HepG2 (cell line): ENCODE data around the gene MAP2K7. TPM values are rescaled to one million over a fixed set of nuclear protein-coding genes. Genes with fewer than 3 reads are reported as not detected.
A peak's percentile ranks its signal among the peaks of the same experiment; 100 is the strongest.

Experiments used
- ARNT ChIP-seq: fragments of 450-650 bp; IDR thresholded peaks from 2 replicates; pipeline ENCODE4 v1.6.1; 2017
- CBX1 ChIP-seq: IDR thresholded peaks from one replicate; pipeline ENCODE4 v1.6.1; 2016; ENCODE audit warnings: antibody characterized with exemption, low read depth
- FOXC1 ChIP-seq: sonication (generic); formaldehyde crosslinking; IDR thresholded peaks from 2 replicates; pipeline ENCODE4 v1.8.0; 2022; ENCODE audit warnings: mild to moderate bottlenecking, missing genetic modification reagents, borderline replicate concordance
- GATAD1 ChIP-seq: IDR thresholded peaks from 2 replicates; pipeline ENCODE4 v1.6.1; 2016; ENCODE audit warnings: missing genetic modification reagents, missing compliant biosample characterization
- HDAC1 ChIP-seq: sonication (generic); formaldehyde crosslinking; IDR thresholded peaks from 2 replicates; pipeline ENCODE4 v1.5.1; 2020; ENCODE audit warnings: mild to moderate bottlenecking, missing genetic modification reagents
- KDM5B ChIP-seq: sonication (generic); formaldehyde crosslinking; IDR thresholded peaks from 2 replicates; pipeline ENCODE4 v1.4.0; 2020; ENCODE audit warnings: missing genetic modification reagents, mild to moderate bottlenecking, borderline replicate concordance
- NFATC3 ChIP-seq: sonication (generic); formaldehyde crosslinking; IDR thresholded peaks from 2 replicates; pipeline ENCODE4 v1.5.1; 2020; ENCODE audit warnings: mild to moderate bottlenecking, missing genetic modification reagents
- NR1H2 ChIP-seq: sonication (generic); formaldehyde crosslinking; IDR thresholded peaks from 2 replicates; pipeline ENCODE4 v1.8.1; 2022; ENCODE audit warnings: low read depth, missing genetic modification reagents, borderline replicate concordance
- ZMYM4 ChIP-seq: sonication (generic); formaldehyde crosslinking; IDR thresholded peaks from 2 replicates; pipeline ENCODE4 v1.8.1; 2023; ENCODE audit warnings: mild to moderate bottlenecking, missing genetic modification reagents
- ZNF205 ChIP-seq: IDR thresholded peaks from 2 replicates; pipeline ENCODE4 v1.6.1; 2018; ENCODE audit warnings: missing biosample characterization, missing genetic modification reagents
- ZNF484 ChIP-seq: sonication (generic); formaldehyde crosslinking; IDR thresholded peaks from 2 replicates; pipeline ENCODE4 v1.5.1; 2020; ENCODE audit warnings: mild to moderate bottlenecking, low read depth, missing genetic modification reagents, borderline replicate concordance
- ZNF607 ChIP-seq: sonication (generic); formaldehyde crosslinking; IDR thresholded peaks from 2 replicates; pipeline ENCODE4 v1.5.1; 2020; ENCODE audit warnings: missing genetic modification reagents, mild to moderate bottlenecking, borderline replicate concordance
- ZNF724P ChIP-seq: sonication (generic); formaldehyde crosslinking; IDR thresholded peaks from 2 replicates; pipeline ENCODE4 v1.8.0; 2022; ENCODE audit warnings: missing genetic modification reagents, borderline replicate concordance
- polyA plus RNA-seq, 8 experiments: library from polyadenylated mRNA; depleted of rRNA in 3 of 8; stranded (reverse) in 7 of 8; unstranded in 1 of 8; fragments of >200 nt; fragmentation: Illumina TruSeq in 4 of 8; extraction: Trizol in 4 of 8; gene quantifications; 2 replicates each; pipeline versions ENCODE4 v1.2.1 to v1.2.3, GENCODE V29; 2011 to 2016; ENCODE audit warnings: low read depth in 4 of 8, missing spikeins in 1 of 8, mixed read lengths in 1 of 8; ENCODE audit not compliant: insufficient read depth in 1 of 8
- total RNA-seq, 5 experiments: library from RNA; depleted of rRNA; stranded (reverse); fragments of >200 nt; fragmentation: Illumina TruSeq; extraction: Trizol; gene quantifications; 2 replicates each; pipeline ENCODE4 v1.2.3, GENCODE V29; 2016; ENCODE audit warnings: low read depth in 1 of 5
- TF ChIP-seq, protein P1 (sequence below): sonication (generic); formaldehyde crosslinking; IDR thresholded peaks from 2 replicates; pipeline ENCODE4 v1.5.0; 2020; ENCODE audit warnings: mild to moderate bottlenecking, missing genetic modification reagents, borderline replicate concordance
- TF ChIP-seq, protein P2 (sequence below): sonication (generic); formaldehyde crosslinking; IDR thresholded peaks from 2 replicates; pipeline ENCODE4 v1.8.1; 2023; ENCODE audit warnings: missing genetic modification reagents, mild to moderate bottlenecking, borderline replicate concordance
- TF ChIP-seq, protein P3 (sequence below): IDR thresholded peaks from 2 replicates; pipeline ENCODE4 v1.6.1; 2016; ENCODE audit warnings: mild to moderate bottlenecking, missing biosample characterization, missing genetic modification reagents

MAP2K7 gene
- total and polyA plus RNA-seq, 2 of the 13 experiments (the other 11 are each of a cell fraction or from before 2014, with no cell fraction given), result 9.0 to 10.8 TPM

DNA sequence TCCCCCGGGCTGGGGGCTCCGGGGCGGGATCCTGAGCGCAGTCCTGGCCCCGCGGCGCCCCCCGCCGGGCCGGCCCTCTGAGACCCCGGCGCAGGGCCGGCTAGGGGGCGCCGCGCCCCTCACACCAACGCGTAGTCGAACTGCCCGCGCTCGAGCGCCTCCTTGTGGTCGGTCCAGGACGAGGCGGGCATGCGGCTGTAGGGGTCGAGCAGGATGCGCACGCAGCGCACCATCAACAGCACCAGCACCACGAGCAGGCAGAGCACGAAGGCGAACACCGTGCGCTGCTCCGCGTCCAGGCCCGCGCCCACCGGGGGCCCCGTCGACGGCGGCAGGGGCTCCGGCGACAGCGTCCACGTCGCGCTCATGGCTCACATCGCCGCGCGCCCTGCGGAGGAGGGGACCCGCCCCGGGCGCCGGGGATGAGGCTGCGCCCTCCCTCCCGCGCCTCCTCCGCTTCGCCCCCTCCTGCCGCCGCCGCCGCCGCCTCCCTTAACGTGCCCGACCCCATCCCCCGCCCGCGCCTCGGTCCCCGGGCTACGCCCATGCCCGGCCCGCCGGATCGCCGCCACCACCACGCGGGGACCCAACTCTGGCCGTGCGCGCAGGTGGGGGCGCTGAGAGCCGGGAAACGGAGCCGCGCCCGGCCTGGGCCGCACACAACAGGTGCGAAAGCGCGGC is 21.6 kb downstream of the MAP2K7 start (continued):
- TF ChIP-seq, protein P1, sequence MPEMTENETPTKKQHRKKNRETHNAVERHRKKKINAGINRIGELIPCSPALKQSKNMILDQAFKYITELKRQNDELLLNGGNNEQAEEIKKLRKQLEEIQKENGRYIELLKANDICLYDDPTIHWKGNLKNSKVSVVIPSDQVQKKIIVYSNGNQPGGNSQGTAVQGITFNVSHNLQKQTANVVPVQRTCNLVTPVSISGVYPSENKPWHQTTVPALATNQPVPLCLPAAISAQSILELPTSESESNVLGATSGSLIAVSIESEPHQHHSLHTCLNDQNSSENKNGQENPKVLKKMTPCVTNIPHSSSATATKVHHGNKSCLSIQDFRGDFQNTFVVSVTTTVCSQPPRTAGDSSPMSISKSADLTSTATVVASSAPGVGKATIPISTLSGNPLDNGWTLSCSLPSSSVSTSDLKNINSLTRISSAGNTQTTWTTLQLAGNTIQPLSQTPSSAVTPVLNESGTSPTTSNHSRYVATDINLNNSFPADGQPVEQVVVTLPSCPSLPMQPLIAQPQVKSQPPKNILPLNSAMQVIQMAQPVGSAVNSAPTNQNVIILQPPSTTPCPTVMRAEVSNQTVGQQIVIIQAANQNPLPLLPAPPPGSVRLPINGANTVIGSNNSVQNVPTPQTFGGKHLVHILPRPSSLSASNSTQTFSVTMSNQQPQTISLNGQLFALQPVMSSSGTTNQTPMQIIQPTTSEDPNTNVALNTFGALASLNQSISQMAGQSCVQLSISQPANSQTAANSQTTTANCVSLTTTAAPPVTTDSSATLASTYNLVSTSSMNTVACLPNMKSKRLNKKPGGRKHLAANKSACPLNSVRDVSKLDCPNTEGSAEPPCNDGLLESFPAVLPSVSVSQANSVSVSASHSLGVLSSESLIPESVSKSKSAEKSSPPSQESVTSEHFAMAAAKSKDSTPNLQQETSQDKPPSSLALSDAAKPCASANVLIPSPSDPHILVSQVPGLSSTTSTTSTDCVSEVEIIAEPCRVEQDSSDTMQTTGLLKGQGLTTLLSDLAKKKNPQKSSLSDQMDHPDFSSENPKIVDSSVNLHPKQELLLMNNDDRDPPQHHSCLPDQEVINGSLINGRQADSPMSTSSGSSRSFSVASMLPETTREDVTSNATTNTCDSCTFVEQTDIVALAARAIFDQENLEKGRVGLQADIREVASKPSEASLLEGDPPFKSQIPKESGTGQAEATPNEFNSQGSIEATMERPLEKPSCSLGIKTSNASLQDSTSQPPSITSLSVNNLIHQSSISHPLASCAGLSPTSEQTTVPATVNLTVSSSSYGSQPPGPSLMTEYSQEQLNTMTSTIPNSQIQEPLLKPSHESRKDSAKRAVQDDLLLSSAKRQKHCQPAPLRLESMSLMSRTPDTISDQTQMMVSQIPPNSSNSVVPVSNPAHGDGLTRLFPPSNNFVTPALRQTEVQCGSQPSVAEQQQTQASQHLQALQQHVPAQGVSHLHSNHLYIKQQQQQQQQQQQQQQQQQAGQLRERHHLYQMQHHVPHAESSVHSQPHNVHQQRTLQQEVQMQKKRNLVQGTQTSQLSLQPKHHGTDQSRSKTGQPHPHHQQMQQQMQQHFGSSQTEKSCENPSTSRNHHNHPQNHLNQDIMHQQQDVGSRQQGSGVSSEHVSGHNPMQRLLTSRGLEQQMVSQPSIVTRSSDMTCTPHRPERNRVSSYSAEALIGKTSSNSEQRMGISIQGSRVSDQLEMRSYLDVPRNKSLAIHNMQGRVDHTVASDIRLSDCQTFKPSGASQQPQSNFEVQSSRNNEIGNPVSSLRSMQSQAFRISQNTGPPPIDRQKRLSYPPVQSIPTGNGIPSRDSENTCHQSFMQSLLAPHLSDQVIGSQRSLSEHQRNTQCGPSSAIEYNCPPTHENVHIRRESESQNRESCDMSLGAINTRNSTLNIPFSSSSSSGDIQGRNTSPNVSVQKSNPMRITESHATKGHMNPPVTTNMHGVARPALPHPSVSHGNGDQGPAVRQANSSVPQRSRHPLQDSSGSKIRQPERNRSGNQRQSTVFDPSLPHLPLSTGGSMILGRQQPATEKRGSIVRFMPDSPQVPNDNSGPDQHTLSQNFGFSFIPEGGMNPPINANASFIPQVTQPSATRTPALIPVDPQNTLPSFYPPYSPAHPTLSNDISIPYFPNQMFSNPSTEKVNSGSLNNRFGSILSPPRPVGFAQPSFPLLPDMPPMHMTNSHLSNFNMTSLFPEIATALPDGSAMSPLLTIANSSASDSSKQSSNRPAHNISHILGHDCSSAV (CRISPR knock-in tag), result no peak
- peak; percentile 92; the same call in 1 of the 2 replicates for TF ChIP-seq NR1H2
- no peak for TF ChIP-seq NFATC3 (CRISPR knock-in tag)
- TF ChIP-seq, protein P2, sequence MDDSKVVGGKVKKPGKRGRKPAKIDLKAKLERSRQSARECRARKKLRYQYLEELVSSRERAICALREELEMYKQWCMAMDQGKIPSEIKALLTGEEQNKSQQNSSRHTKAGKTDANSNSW (CRISPR knock-in tag), result peak; percentile 91; the same call in 1 of the 2 replicates
- peak; percentile 85 for TF ChIP-seq ZNF724P (CRISPR knock-in tag)
- TF ChIP-seq ARNT, result no peak
- TF ChIP-seq ZNF484 (CRISPR knock-in tag), result no peak
- peak; percentile 45; the same call in 1 of the 2 replicates for TF ChIP-seq ZNF205 (CRISPR knock-in tag)
- TF ChIP-seq CBX1, result peak; percentile 71
- peak; percentile 57; the same call in 1 of the 2 replicates for TF ChIP-seq GATAD1 (CRISPR knock-in tag)
- TF ChIP-seq KDM5B (CRISPR knock-in tag), result peak; percentile 85; the same call in 1 of the 2 replicates
- peak; percentile 44; the same call in 1 of the 2 replicates for TF ChIP-seq HDAC1 (CRISPR knock-in tag)
- TF ChIP-seq, protein P3, sequence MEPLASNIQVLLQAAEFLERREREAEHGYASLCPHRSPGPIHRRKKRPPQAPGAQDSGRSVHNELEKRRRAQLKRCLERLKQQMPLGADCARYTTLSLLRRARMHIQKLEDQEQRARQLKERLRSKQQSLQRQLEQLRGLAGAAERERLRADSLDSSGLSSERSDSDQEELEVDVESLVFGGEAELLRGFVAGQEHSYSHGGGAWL (CRISPR knock-in tag), result peak; percentile 85
- peak; percentile 89 for TF ChIP-seq FOXC1
- peak; percentile 64 for TF ChIP-seq ZMYM4 (CRISPR knock-in tag)
- TF ChIP-seq ZNF607 (CRISPR knock-in tag), result peak; percentile 78
